Liver (tissue), 3 donors: ENCODE data around the gene EIF3L.

Experiments
- ATF3 ChIP-seq: IDR thresholded peaks from 2 replicates; pipeline ENCODE4 v1.6.1; 2016; ENCODE audit warnings: antibody characterized with exemption
- CTCF ChIP-seq: fragments of 150-350 bp; IDR thresholded peaks from 2 replicates; pipeline ENCODE4 v1.5.1; 2017; ENCODE audit warnings: improper control_type of control experiment, low read depth, low read length; ENCODE audit not compliant: missing input control
- EGR1 ChIP-seq, 2 donors: IDR thresholded peaks; 2 replicates each; pipeline ENCODE4 v1.6.1; 2016 to 2018; ENCODE audit warnings: antibody characterized with exemption in 2 of 2, low read depth in 2 of 2
- HNF4G ChIP-seq: IDR thresholded peaks from 2 replicates; pipeline ENCODE4 v1.6.1; 2016; ENCODE audit warnings: antibody characterized with exemption
- MAX ChIP-seq: IDR thresholded peaks from 2 replicates; pipeline ENCODE4 v1.6.1; 2016; ENCODE audit warnings: antibody characterized with exemption
- SP1 ChIP-seq: IDR thresholded peaks from 2 replicates; pipeline ENCODE4 v1.6.1; 2018; ENCODE audit warnings: antibody characterized with exemption, mild to moderate bottlenecking
- YY1 ChIP-seq: IDR thresholded peaks from 2 replicates; pipeline ENCODE4 v1.6.1; 2016; ENCODE audit warnings: antibody characterized with exemption, mild to moderate bottlenecking
- ZBTB33 ChIP-seq: IDR thresholded peaks from 2 replicates; pipeline ENCODE4 v1.6.1; 2016; ENCODE audit warnings: antibody characterized with exemption
- donor health status: healthy.
- donor health status: healthy.

GRCh38 chr22:37820350-37820749 lies 28.9 kb upstream of the EIF3L start:
- TF ChIP-seq CTCF = no peak
- no peak for TF ChIP-seq ATF3
- no peak for TF ChIP-seq MAX
- no peak for TF ChIP-seq EGR1 (IDR thresholded peaks at IDR 0.05; ENCODE audit: low read depth in 2 of 2)
- no peak for TF ChIP-seq ZBTB33
- no peak for TF ChIP-seq YY1
- TF ChIP-seq HNF4G = no peak
- no peak for TF ChIP-seq SP1
